Activated naive CD8-positive, alpha-beta T cell treated with anti-CD3 and anti-CD28 coated beads, Interleukin-2, amount 50 U/mL, for 24 hours (primary cell): ENCODE results near the gene SEMA4D.

Source experiments
- ATAC-seq: fragments of 150-1000 bp; cut with Tn5 transposase; one replicate; pipeline ENCODE4 v1.10.0; 2021
- DNase-seq: peaks from one replicate; pipeline ENCODE4 v3.0.0; 2021
- H3K27ac Mint-ChIP-seq: one replicate; pipeline ENCODE4 v1.8.0; 2021; ENCODE audit warnings: mild to moderate bottlenecking, mixed read lengths
- H3K27me3 Mint-ChIP-seq: one replicate; pipeline ENCODE4 v1.8.0; 2021; ENCODE audit warnings: mixed read lengths
- H3K36me3 Mint-ChIP-seq: one replicate; pipeline ENCODE4 v1.8.0; 2021; ENCODE audit warnings: low read depth, mixed read lengths
- H3K4me1 Mint-ChIP-seq: one replicate; pipeline ENCODE4 v1.8.0; 2021; ENCODE audit warnings: mixed read lengths
- H3K4me3 Mint-ChIP-seq: one replicate; pipeline ENCODE4 v1.8.0; 2021; ENCODE audit warnings: mild to moderate bottlenecking, moderate library complexity, mixed read lengths
- H3K9me3 Mint-ChIP-seq: one replicate; pipeline ENCODE4 v1.8.0; 2021; ENCODE audit warnings: mixed read lengths

SEMA4D gene

GRCh38 chr9:89448821-89449220 is 49.1 kb downstream of the SEMA4D start:
- ATAC-seq (no peak), DNase-seq (no peak)
- H3K4me1 Mint-ChIP-seq = peaks cover 96% of the 10 kb centered on the region
- H3K4me3 Mint-ChIP-seq = peak overlapping the region; percentile 53
- no peaks in the 10 kb centered on the region for H3K27me3 Mint-ChIP-seq
- H3K27ac Mint-ChIP-seq = peak overlapping the region; percentile 93
- H3K9me3 Mint-ChIP-seq = no peaks in the 10 kb centered on the region
- H3K36me3 Mint-ChIP-seq = peaks cover 51% of the 10 kb centered on the region

- H3K27me3 Mint-ChIP-seq = no peaks in the 10 kb centered on the region
- peaks cover 96% of the 10 kb centered on the region for H3K4me1 Mint-ChIP-seq
- H3K9me3 Mint-ChIP-seq = no peaks in the 10 kb centered on the region
- peaks cover 49% of the 10 kb centered on the region for H3K36me3 Mint-ChIP-seq
- peak; percentile 57 for DNase-seq
- ATAC-seq = peak; percentile 81
- peak overlapping the region; percentile 52 for H3K4me3 Mint-ChIP-seq
- H3K27ac Mint-ChIP-seq = peak overlapping the region; percentile 93
Measured at GRCh38 chr9:89448381-89448780, 49.5 kb downstream of the SEMA4D start.

- no peak for ATAC-seq
- Mint-ChIP-seq H3K9me3 (no peaks in the 10 kb centered on the region), H3K36me3 (peaks cover 41% of the 10 kb centered on the region)
Measured at GRCh38 chr9:89447416-89447815, 50.5 kb downstream of the SEMA4D start.

GRCh38 chr9:89446961-89447310 is 51.0 kb downstream of the SEMA4D start:
- DNase-seq (no peak), ATAC-seq (no peak)
- Mint-ChIP-seq H3K27ac (peak overlapping the region; percentile 93), H3K9me3 (no peaks in the 10 kb centered on the region), H3K4me3 (no peak overlapping the region), H3K27me3 (no peaks in the 10 kb centered on the region), H3K36me3 (peaks cover 44% of the 10 kb centered on the region), H3K4me1 (peaks cover 99% of the 10 kb centered on the region)

More at GRCh38 chr9:89447416-89447815, 50.5 kb downstream of the SEMA4D start:
- Mint-ChIP-seq H3K27ac (peak overlapping the region; percentile 93), H3K4me1 (peaks cover 95% of the 10 kb centered on the region), H3K27me3 (no peaks in the 10 kb centered on the region), H3K4me3 (no peak overlapping the region)
- DNase-seq = no peak

GRCh38 chr9:89446261-89446960 is 51.5 kb downstream of the SEMA4D start:
- DNase-seq = no peak
- H3K27ac Mint-ChIP-seq = peak overlapping the region; percentile 93
- peaks cover 99% of the 10 kb centered on the region for H3K4me1 Mint-ChIP-seq
- no peaks in the 10 kb centered on the region for H3K27me3 Mint-ChIP-seq
- peaks cover 43% of the 10 kb centered on the region for H3K36me3 Mint-ChIP-seq
- H3K4me3 Mint-ChIP-seq = no peak overlapping the region
- no peak for ATAC-seq
- H3K9me3 Mint-ChIP-seq = no peaks in the 10 kb centered on the region

- Mint-ChIP-seq H3K9me3 (no peaks in the 10 kb centered on the region), H3K36me3 (peaks cover 40% of the 10 kb centered on the region), H3K4me3 (no peak overlapping the region), H3K27me3 (no peaks in the 10 kb centered on the region), H3K27ac (peak overlapping the region; percentile 93), H3K4me1 (peaks cover 99% of the 10 kb centered on the region)
- no peak for DNase-seq
- no peak for ATAC-seq
Measured at GRCh38 chr9:89445801-89446251, 52.1 kb downstream of the SEMA4D start.

- DNase-seq (no peak), ATAC-seq (no peak)
- Mint-ChIP-seq H3K36me3 (peaks cover 43% of the 10 kb centered on the region), H3K4me3 (peak overlapping the region; percentile 46), H3K4me1 (peaks cover 99% of the 10 kb centered on the region), H3K27me3 (no peaks in the 10 kb centered on the region), H3K9me3 (no peaks in the 10 kb centered on the region), H3K27ac (peak overlapping the region; percentile 93)
Measured at GRCh38 chr9:89444925-89445765, 52.8 kb downstream of the SEMA4D start.

GRCh38 chr9:89444274-89444673 is 53.6 kb downstream of the SEMA4D start:
- Mint-ChIP-seq H3K36me3 (peaks cover 39% of the 10 kb centered on the region), H3K4me1 (peaks cover 99% of the 10 kb centered on the region), H3K27ac (peak overlapping the region; percentile 93), H3K4me3 (peak overlapping the region; percentile 46), H3K27me3 (no peaks in the 10 kb centered on the region), H3K9me3 (no peaks in the 10 kb centered on the region)
- ATAC-seq = peak; percentile 42
- no peak for DNase-seq

- Mint-ChIP-seq H3K4me1 (peaks cover 96% of the 10 kb centered on the region), H3K9me3 (no peaks in the 10 kb centered on the region), H3K4me3 (peak overlapping the region; percentile 24), H3K27ac (peak overlapping the region; percentile 93), H3K36me3 (peaks cover 40% of the 10 kb centered on the region), H3K27me3 (no peaks in the 10 kb centered on the region)
- ATAC-seq = peak; percentile 34
- no peak for DNase-seq
Measured at GRCh38 chr9:89442981-89443814, 54.7 kb downstream of the SEMA4D start.

- ATAC-seq (peak; percentile 15), DNase-seq (no peak)
- Mint-ChIP-seq H3K27me3 (no peaks in the 10 kb centered on the region), H3K27ac (peak overlapping the region; percentile 93), H3K4me3 (peak overlapping the region; percentile 24), H3K9me3 (no peaks in the 10 kb centered on the region), H3K4me1 (peaks cover 96% of the 10 kb centered on the region), H3K36me3 (peaks cover 44% of the 10 kb centered on the region)
Measured at GRCh38 chr9:89442501-89442978, 55.4 kb downstream of the SEMA4D start.

GRCh38 chr9:89441986-89442385 is 55.9 kb downstream of the SEMA4D start:
- H3K4me3 Mint-ChIP-seq = peak overlapping the region; percentile 24
- H3K36me3 Mint-ChIP-seq = peaks cover 41% of the 10 kb centered on the region
- peaks cover 96% of the 10 kb centered on the region for H3K4me1 Mint-ChIP-seq
- no peaks in the 10 kb centered on the region for H3K27me3 Mint-ChIP-seq
- ATAC-seq = no peak
- peak overlapping the region; percentile 93 for H3K27ac Mint-ChIP-seq
- DNase-seq = no peak
- H3K9me3 Mint-ChIP-seq = no peaks in the 10 kb centered on the region

- Mint-ChIP-seq H3K4me3 (no peak overlapping the region), H3K27ac (peak overlapping the region; percentile 93), H3K4me1 (peaks cover 96% of the 10 kb centered on the region), H3K36me3 (peaks cover 39% of the 10 kb centered on the region), H3K27me3 (no peaks in the 10 kb centered on the region), H3K9me3 (no peaks in the 10 kb centered on the region)
- no peak for DNase-seq
- ATAC-seq = no peak
Measured at GRCh38 chr9:89441655-89441970, 56.3 kb downstream of the SEMA4D start.

- Mint-ChIP-seq H3K36me3 (peaks cover 39% of the 10 kb centered on the region), H3K4me3 (peak overlapping the region; percentile 18), H3K27ac (peak overlapping the region; percentile 93)
Measured at GRCh38 chr9:89440951-89441654, 56.8 kb downstream of the SEMA4D start.

GRCh38 chr9:89440548-89440947 is 57.4 kb downstream of the SEMA4D start:
- Mint-ChIP-seq H3K9me3 (no peaks in the 10 kb centered on the region), H3K36me3 (peaks cover 41% of the 10 kb centered on the region), H3K27me3 (no peaks in the 10 kb centered on the region), H3K4me3 (peak overlapping the region; percentile 18), H3K4me1 (peaks cover 96% of the 10 kb centered on the region), H3K27ac (peak overlapping the region; percentile 93)
- DNase-seq = peak; percentile 15
- ATAC-seq = peak; percentile 31

More at GRCh38 chr9:89440951-89441654, 56.8 kb downstream of the SEMA4D start:
- ATAC-seq (no peak), DNase-seq (no peak)
- Mint-ChIP-seq H3K9me3 (no peaks in the 10 kb centered on the region), H3K27me3 (no peaks in the 10 kb centered on the region), H3K4me1 (peaks cover 96% of the 10 kb centered on the region)
